GM10266 (cell line): ENCODE data around the gene IGFN1.

Experiments used
- DNase-seq: peaks from one replicate; pipeline ENCODE4 v3.0.0; 2012; ENCODE audit errors: extremely low spot score
- CTCF ChIP-seq: IDR thresholded peaks from 2 replicates; pipeline ENCODE4 v1.5.1; 2012; ENCODE audit warnings: mild to moderate bottlenecking, low read depth; ENCODE audit not compliant: control insufficient read depth, insufficient read depth; ENCODE audit errors: missing control alignments

The IGFN1 gene

GRCh38 chr1:201190624-201191051, at the start of gene IGFN1:
TSS of gene IGFN1 (plus strand) at chr1:201190824. CDS start at chr1:201193294, 2,470 bp downstream.
- no peak for DNase-seq
- TF ChIP-seq CTCF: no peak

- DNase-seq: no peak
Measured at GRCh38 chr1:201140941-201141260, 49.7 kb upstream of the IGFN1 start.

GRCh38 chr1:201141418-201141817, 49.2 kb upstream of the IGFN1 start:
- no peak for TF ChIP-seq CTCF
- DNase-seq: no peak

More at GRCh38 chr1:201140941-201141260, 49.7 kb upstream of the IGFN1 start:
- TF ChIP-seq CTCF: no peak

GRCh38 chr1:201142011-201142848, 48.4 kb upstream of the IGFN1 start:
- TF ChIP-seq CTCF: no peak
- DNase-seq: no peak

GRCh38 chr1:201142849-201143725, 47.5 kb upstream of the IGFN1 start:
- DNase-seq: no peak
- no peak for TF ChIP-seq CTCF

GRCh38 chr1:201143726-201144635, 46.6 kb upstream of the IGFN1 start:
- DNase-seq: no peak
- no peak for TF ChIP-seq CTCF
